GM03348 (cell line): Measurements from ENCODE around the gene TRAF2.

ENCODE experiments used
- DNase-seq: peaks from one replicate; pipeline ENCODE4 v3.0.0; 2012; ENCODE audit warnings: low spot score

The TRAF2 gene

GRCh38 chr9:136949817-136950655, 63.7 kb downstream of the TRAF2 start:
- DNase-seq: peak; percentile 100

GRCh38 chr9:136950656-136951276, 64.5 kb downstream of the TRAF2 start:
- no peak for DNase-seq

GRCh38 chr9:136951541-136952320, 65.4 kb downstream of the TRAF2 start, which contains the start of gene LCN12:
TSS of gene LCN12 (plus strand) at chr9:136952273. CDS start at chr9:136952328, 55 bp downstream.
- no peak for DNase-seq

GRCh38 chr9:136952321-136952850, 66.1 kb downstream of the TRAF2 start:
- no peak for DNase-seq

GRCh38 chr9:136952876-136953770, 66.8 kb downstream of the TRAF2 start:
- DNase-seq: no peak

- no peak for DNase-seq
Measured at GRCh38 chr9:136953771-136954269, 67.5 kb downstream of the TRAF2 start.

GRCh38 chr9:136954270-136955083, 68.2 kb downstream of the TRAF2 start:
- DNase-seq: no peak

- no peak for DNase-seq
Measured at GRCh38 chr9:136955202-136955942, 69.1 kb downstream of the TRAF2 start.

- no peak for DNase-seq
Measured at GRCh38 chr9:136955943-136956335, 69.6 kb downstream of the TRAF2 start.

GRCh38 chr9:136956604-136957003, 70.3 kb downstream of the TRAF2 start:
- no peak for DNase-seq

GRCh38 chr9:136957461-136957860, 71.1 kb downstream of the TRAF2 start:
- DNase-seq: no peak

GRCh38 chr9:136957901-136958300, 71.6 kb downstream of the TRAF2 start:
- no peak for DNase-seq

- no peak for DNase-seq
Measured at GRCh38 chr9:136958473-136958872, 72.2 kb downstream of the TRAF2 start.

GRCh38 chr9:136958898-136959850, 72.9 kb downstream of the TRAF2 start:
- no peak for DNase-seq

GRCh38 chr9:136960212-136960937, 74.1 kb downstream of the TRAF2 start:
- DNase-seq: no peak

GRCh38 chr9:136960938-136961275, 74.6 kb downstream of the TRAF2 start:
- no peak for DNase-seq

GRCh38 chr9:136961279-136962065, 75.2 kb downstream of the TRAF2 start:
- peak; percentile 33 for DNase-seq
